ENCODE data around the gene WTAP. TPM values are rescaled to one million over a fixed set of nuclear protein-coding genes. Genes with fewer than 3 reads are reported as not detected.

WTAP gene
- total RNA-seq, 1 experiment from 2014 or later = 44.7 TPM

GRCh38 chr6:159789377-159790148 is 62.3 kb downstream of the WTAP start, which contains the start of gene TCP1:
TSS of gene TCP1 (minus strand) at chr6:159789602. CDS start at chr6:159789468, 134 bp downstream.
- POLR2A ChIA-PET (ENCODE audit: unreplicated experiment) = interaction anchor here (0.6 to 0.7 kb wide), 5 partner anchors 11 to 583 kb away, joined by 3 to 10 read pairs (median 3); partner anchors contain the start of gene ACAT2
- CTCF ChIA-PET = no interaction called here
- peaks cover 88% of the 10 kb centered on the region for H3K79me2 ChIP-seq (ENCODE audit: low read depth)
- peaks cover 25% of the 10 kb centered on the region for H3K4me1 ChIP-seq (replicated peaks; ENCODE audit: insufficient read depth)
- peaks cover 38% of the 10 kb centered on the region for H4K20me1 ChIP-seq (ENCODE audit: insufficient read depth)
- peaks cover 33% of the 10 kb centered on the region for H3K36me3 ChIP-seq (ENCODE audit: low read depth)
- peaks cover 21% of the 10 kb centered on the region for H3F3A ChIP-seq (ENCODE audit: insufficient read depth, low read depth)
- H3K4me3 ChIP-seq = peak within 1 kb of the TSS; percentile 86
- TF ChIP-seq EZH2 (IDR thresholded peaks at IDR 0.05; ENCODE audit: low read depth) = no peak
- TF ChIP-seq CTCF (conservative IDR thresholded peaks at IDR 0.05) = no peak
- no TSS peak for BruUV-seq (replicated peaks)
- peak within 1 kb of the TSS; percentile 82 for H3K27ac ChIP-seq
- DNase-seq = peak; percentile 95 to 97
- intact Hi-C loops (cut with micrococcal nuclease; ENCODE audit: unreplicated experiment) = loop anchor here (1.0 to 10.0 kb wide), 4 partner anchors 27 to 185 kb away; partner anchors contain the start of genes ACAT2, SOD2 and WTAP
- H2AFZ ChIP-seq = peak within 1 kb of the TSS; percentile 93
- no peaks in the 10 kb centered on the region for H3K9me3 ChIP-seq (ENCODE audit: insufficient read depth, low read depth)
- no peaks in the 10 kb centered on the region for H3K9me2 ChIP-seq (ENCODE audit: insufficient read depth)
- H3K4me2 ChIP-seq = peak within 1 kb of the TSS; percentile 98
- no peaks in the 10 kb centered on the region for H3K27me3 ChIP-seq (ENCODE audit: insufficient read depth, low read depth)

- peak; percentile 74 to 95 for DNase-seq
- peak within 1 kb of the TSS; percentile 82 for H3K27ac ChIP-seq
- H3K4me1 ChIP-seq (replicated peaks; ENCODE audit: insufficient read depth) = peaks cover 25% of the 10 kb centered on the region
- H3K79me2 ChIP-seq (ENCODE audit: low read depth) = peaks cover 80% of the 10 kb centered on the region
- CTCF ChIA-PET = interaction anchor here (0.7 kb wide), 1 partner anchor 17 kb away, joined by 4 read pairs; no protein-coding TSS in a partner anchor
- H3F3A ChIP-seq (ENCODE audit: insufficient read depth, low read depth) = peaks cover 19% of the 10 kb centered on the region
- H4K20me1 ChIP-seq (ENCODE audit: insufficient read depth) = peaks cover 32% of the 10 kb centered on the region
- TF ChIP-seq EZH2 (IDR thresholded peaks at IDR 0.05; ENCODE audit: low read depth) (no peak), CTCF (conservative IDR thresholded peaks at IDR 0.05) (no peak)
- H3K27me3 ChIP-seq (ENCODE audit: insufficient read depth, low read depth) = no peaks in the 10 kb centered on the region
- H3K9me3 ChIP-seq (ENCODE audit: insufficient read depth, low read depth) = no peaks in the 10 kb centered on the region
- H2AFZ ChIP-seq = peak within 1 kb of the TSS; percentile 93
- peak within 1 kb of the TSS; percentile 86 for H3K4me3 ChIP-seq
- POLR2A ChIA-PET (ENCODE audit: unreplicated experiment) = interaction anchor here (0.6 to 0.7 kb wide), 6 partner anchors 11 to 790 kb away, joined by 3 to 10 read pairs (median 3); partner anchors contain the start of genes ACAT2 and RSPH3
- BruUV-seq (replicated peaks) = TSS peak; percentile 53
- H3K9me2 ChIP-seq (ENCODE audit: insufficient read depth) = no peaks in the 10 kb centered on the region
- peak within 1 kb of the TSS; percentile 98 for H3K4me2 ChIP-seq
- peaks cover 26% of the 10 kb centered on the region for H3K36me3 ChIP-seq (ENCODE audit: low read depth)
- intact Hi-C loops (cut with micrococcal nuclease; ENCODE audit: unreplicated experiment) = loop anchor here (2.0 kb wide), 1 partner anchor 64 kb away; the partner anchor contains the start of gene WTAP
These were observed 63.0 kb downstream of the WTAP start, which contains the start of gene MRPL18 for GRCh38 chr6:159790149-159790955. TSS of gene MRPL18 (plus strand) at chr6:159790467. CDS start at chr6:159790588, 121 bp downstream.
